UCSD-AML1 (cell line): ENCODE measurements around the gene KLKB1.
"Not testable (repeated sequence)": the region's sequence is repeated elsewhere in the genome, so short reads cannot be mapped to it uniquely, and the experiment has no call there.

Experiments used
- DNase-seq: peaks from one replicate; lab custom pipeline; 2025; ENCODE audit not compliant: unreplicated experiment; lab: John Stamatoyannopoulos, UW

KLKB1 gene

DNA sequence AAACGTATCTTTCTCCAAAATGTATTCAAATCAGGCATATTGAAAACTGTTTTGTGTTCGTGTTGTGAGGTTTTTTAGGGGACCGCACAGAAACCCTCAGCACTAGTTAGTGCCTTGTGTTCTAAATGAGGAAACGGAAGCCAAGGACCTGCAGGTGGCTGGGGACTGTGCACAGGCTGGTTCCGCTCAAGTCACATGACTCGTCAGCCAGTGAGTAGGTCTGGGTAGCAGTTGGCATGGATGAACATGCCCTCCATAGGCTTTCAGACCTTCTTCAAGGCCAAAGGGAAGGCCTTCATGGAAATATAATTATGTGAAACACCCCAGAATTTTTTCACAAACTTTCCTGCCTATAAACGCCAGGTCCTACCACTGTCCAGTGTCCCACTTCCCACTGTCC is 37.4 kb downstream of the KLKB1 start:
- DNase-seq: no peak

DNA sequence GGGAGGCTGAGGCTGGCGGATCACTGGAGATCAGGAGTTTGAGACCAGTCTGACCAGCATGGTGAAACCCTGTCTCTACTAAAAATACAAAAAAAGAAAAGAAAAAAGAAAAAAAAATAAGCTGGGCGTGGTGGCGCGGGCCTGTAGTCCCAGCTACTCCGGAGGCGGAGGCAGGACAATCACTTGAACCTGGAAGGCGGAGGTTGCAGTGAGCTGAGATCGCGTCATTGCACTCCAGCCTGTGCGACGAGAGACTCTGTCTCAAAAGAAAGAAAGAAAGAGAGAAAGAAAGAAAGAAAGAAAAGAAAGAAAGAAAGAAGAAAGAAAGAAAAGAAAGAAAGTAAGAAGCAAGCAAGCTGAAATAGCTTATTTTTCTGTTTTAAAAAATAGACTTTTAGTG is 37.9 kb downstream of the KLKB1 start:
- DNase-seq: not testable (repeated sequence)

DNA sequence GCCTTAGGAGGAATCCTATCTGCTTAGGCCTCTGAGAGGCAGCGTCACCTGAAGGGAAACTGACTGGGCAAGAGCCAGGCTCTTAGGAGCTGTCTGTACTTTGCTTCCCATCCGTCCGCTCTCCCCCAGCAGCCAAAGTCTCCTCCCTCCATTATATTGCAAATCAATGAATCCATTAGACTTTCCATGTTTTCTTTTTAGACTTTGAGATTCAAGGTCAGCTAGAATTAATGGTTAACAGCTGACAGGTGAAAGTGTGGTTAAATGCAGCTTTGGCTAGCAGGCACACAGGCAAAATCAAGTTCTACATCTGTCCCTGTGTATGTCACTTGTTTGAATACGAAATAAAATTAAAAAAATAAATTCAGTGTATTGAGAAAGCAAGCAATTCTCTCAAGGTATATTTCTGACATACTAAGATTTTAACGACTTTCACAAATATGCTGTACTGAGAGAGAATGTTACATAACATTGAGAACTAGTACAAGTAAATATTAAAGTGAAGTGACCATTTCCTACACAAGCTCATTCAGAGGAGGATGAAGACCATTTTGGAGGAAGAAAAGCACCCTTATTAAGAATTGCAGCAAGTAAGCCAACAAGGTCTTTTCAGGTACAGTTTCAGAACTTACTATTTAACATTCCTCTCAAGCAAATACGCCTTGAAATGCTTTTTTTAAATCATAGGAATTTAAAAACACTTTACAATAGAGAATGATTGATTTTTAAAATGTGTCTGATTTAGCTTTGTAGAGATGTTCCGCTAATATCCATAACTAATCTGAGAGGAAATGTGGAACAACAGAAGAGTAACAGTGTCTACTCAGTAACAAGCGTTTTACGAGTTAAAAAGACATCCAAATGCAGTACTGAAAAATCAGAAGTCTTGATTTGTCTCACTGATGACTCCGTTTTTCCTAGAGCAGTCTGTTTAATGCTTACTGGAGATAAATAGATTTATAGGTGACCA is 38.7 kb downstream of the KLKB1 start, which contains the start of gene F11:
Gene F11, plus strand, starts transcription at position 507 of the 970 bp plus-strand sequence. CDS start 948 bp downstream, outside the sequence.
- DNase-seq: no peak

DNA sequence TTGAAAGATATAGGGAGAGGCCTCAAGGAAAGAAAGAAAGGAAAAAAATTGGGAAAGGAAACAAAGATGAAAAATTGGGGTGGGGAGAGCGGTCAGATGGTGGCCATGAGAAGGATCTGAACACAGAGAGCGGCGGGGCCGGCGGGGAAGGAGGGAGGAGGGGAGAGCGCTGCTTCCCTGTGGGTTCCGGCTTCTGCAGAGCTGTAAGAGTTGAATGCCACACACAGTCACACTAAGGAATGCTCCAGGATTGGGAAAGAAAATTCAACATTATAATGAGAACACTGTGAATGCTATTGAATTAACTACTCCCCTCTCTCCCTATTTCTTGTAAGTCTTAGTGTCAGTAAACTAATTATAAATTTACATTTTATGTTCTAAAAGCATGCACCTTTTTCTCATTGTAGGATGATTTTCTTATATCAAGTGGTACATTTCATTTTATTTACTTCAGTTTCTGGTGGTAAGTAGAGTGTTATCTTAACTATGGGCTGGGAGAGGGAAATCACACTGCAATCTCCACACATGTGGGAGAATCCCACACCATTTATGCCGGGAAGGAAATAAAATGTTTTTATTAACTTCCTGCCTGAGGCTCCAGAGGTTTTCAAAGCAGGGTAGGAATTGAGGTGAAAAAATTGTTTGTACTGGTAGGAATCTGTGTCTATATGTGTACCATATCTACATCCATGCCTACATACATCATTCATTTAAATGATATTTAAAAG is 39.6 kb downstream of the KLKB1 start:
- DNase-seq: no peak

DNA sequence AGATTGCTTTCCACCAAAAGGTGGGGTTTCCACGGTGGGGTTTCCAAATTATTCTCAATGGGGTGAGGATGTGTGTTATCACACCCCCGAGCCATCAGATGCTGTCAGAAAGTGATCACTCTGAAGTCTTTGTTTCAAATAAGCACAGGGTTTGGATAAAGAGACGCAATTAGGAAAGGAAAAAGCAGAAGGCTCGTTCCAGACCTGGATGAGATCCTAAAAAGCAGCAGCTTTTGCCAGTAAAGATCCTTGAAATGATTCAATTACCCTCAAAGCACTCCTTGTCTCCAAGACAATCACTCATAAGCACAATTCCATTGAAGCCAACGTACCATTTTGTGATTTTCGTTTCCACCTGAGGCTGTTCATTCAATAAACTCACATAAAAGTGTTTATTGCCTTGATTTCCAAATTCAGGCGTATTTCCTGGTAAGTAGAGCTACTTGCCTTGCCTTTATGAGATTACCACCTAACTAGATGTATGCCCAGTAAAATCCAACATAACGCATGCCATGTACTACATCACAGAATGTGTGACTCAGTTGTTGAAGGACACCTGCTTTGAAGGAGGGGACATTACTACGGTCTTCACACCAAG is 43.9 kb downstream of the KLKB1 start:
- no peak for DNase-seq

DNA sequence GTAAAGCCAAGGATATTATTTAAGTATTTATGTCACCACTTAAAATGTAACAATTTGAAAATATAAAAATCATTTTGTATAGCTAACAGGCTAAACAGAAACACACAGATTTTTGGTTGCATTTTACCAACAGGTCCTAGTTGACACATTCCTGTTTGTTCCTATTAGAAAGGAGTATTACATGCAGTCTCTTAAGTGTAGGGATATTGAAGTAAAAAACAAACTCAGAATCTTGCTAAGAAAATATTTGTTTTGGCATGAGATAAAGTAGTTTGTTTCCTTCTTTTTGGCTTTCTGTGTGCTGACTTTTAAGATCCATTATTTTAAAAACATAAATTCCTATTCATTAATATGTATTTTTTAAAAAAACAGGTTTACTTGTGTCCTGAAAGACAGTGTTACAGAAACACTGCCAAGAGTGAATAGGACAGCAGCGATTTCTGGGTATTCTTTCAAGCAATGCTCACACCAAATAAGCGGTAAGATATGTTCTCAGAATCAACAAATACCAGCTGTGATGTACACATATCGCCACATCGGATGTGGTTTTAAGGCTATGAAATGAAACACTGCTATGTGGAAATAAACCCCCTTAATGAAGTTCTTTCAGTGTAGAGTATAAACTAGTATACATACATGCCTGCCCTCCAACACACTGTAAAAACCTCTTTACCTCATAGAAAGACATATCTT is 45.5 kb downstream of the KLKB1 start:
- no peak for DNase-seq

DNA sequence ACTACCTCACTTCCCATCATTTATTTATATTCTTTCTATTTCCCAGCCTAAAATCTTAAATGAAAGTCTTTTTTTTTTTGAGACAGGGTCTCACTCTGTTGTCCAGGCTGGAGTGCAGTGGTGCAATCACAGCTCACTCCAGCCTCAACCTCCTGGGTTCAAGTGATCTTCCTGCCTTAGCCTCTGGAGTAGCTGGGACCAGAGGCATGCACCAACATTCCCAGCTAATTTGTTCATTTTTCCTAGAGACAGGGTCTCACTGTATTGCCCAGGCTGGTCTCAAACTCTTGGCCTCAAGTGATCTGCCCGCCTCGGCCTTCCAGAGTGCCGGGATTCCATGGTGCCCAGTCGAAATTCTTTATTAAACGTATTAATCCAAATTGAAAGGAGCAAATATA is 46.1 kb downstream of the KLKB1 start:
- not testable (repeated sequence) for DNase-seq

DNA sequence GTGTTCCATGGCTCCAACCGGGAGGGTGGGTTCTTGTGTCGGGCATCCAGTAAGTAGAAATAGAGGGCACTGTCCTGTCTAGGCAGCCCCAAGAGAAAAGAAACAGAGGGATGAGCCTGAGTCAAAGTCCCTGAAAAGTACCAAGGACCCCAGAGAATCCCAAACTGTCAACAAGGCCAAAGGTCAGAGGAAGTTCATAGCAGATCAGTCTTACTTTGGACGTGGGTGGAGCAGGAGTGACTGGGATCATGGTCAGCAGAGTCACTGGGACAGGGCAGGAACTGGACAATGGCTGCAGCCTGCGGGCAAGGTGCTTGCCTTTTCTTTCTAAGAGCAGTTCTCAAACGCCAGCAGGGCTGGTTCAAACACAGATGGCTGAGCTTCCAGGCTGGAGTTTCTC is 56.0 kb downstream of the KLKB1 start:
- DNase-seq: no peak

DNA sequence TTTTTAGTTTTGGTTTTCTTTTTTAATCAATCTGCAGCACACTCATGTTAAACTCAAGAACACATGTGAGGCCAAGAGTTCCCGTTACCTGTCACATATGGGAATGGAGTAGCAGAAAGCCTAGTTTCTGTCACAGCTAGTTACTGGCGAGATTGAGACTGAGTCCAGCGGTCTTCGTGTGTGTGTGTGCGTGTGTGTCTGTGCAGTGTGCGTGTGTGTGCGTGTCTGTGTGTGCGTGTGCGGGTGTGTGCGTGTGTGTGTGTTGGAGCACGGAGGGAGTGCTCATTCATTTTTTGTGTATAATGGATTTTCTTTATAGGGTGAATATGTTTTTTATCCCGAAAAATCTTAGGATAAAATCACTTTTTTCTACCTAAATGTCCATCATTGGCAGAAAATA is 57.8 kb downstream of the KLKB1 start:
- no peak for DNase-seq

DNA sequence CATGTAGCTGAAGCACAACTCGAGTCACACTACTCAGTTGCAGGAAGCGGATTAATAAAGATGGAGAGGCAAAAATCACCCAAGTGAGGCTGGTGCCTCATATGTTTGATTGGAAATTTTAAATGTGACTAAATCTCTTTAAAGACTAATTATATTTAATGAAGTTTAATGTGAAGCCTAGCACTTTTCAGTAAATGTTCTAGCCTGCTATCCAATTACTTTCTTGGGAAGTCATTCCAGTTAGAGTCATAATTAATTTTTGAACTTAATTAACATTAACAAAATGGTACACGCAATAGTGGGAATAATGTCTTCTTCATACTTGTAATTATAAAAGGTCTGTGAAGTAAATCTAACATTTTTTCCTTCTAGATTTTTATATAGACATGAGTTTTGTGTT is 59.3 kb downstream of the KLKB1 start:
- DNase-seq: no peak

DNA sequence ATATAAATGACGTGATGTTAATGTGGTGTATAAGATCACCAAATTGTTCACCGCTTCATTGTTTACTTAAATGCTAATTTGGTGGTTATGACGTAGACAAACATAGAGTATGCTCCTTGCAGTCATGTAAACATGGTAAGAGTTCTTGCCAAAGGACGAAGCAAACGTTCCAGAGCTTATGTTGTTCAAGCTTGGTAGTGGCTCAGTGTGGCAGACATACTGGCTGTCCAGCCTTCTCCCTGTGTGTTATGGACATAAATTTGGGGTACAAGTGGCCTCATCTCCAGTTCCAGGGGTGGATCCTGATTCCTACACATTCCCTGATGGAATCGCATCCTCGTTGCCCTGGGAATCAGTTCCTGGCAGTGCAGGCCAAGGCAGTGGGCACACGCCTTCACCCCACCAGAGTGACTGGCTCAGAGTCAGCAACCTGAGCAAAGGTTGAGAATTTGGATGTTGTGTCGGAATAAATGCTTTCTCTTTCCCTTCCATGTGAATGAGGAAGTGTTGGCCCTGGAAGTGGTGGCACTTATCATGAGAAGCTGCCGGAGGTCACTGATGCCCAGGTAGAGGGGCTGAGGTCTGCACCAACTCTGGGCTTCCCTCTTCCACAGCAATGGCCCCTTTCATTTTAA is 64.1 kb downstream of the KLKB1 start:
- DNase-seq: no peak

DNA sequence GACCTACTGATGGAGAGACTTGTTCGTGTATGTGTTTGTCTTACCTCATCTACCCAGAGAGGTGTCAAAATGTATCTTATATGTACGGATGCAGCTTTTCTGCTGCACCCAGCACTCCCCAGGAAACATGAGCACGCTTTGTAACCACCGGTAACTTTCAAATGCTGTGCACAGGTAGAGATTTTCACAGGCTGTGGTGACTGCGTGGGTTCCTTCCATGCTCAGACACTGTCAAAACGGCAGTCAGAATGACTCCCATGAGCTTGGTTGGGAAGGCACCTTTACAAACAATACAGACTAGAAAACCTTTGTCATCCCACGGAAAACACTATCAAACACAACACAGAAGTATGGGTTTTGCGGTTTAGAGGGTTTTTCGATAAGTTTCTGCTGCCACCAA is 66.9 kb downstream of the KLKB1 start:
- DNase-seq: no peak

DNA sequence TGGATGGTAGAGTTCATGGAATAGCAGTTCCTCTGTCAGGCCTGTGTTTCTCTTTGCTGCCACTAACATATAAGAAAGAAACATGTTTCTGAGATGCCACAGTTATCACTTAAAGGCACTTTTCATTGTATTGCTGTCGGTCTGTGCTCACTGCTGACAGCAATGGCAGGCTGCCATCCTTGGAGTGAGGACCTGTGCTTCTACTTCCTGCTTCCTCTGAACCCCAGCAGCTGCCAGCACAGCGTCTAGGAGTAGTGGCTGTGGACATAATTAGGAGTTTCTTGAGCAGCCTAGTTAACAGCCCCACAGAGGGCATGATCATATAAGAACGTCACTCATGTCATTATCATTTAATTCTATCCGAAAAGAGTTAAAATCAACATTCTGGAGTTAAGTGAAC is 69.2 kb downstream of the KLKB1 start:
- no peak for DNase-seq

DNA sequence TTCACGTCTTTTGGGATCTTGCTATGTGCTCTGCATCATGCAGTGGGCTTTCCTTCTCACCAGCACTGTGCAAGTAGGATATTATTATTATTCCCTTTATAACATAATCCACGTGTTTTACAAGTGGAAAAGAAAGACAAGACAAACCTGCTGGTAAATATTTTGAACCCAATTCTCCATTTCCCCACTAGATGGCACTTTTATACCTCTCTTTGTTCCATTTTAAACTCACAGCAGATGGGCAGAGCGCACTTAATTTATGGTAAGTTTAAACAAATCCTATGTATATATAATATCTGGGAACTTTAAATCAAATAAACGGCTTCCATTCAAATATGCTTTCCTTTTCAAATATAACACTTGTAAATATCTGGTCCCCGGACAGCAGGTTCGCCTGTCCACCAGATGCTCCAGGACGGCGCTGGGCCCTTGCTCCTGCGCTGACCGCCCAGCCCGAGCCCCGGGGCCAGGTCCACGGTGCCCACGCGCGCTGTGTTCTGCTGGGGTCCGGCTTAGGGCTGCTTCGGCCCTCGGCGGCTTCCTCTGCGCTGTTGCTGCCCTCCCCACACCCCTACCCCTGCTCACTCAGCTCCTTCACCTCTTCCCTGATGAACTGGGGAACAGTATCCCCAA is 69.8 kb downstream of the KLKB1 start:
- DNase-seq: no peak

DNA sequence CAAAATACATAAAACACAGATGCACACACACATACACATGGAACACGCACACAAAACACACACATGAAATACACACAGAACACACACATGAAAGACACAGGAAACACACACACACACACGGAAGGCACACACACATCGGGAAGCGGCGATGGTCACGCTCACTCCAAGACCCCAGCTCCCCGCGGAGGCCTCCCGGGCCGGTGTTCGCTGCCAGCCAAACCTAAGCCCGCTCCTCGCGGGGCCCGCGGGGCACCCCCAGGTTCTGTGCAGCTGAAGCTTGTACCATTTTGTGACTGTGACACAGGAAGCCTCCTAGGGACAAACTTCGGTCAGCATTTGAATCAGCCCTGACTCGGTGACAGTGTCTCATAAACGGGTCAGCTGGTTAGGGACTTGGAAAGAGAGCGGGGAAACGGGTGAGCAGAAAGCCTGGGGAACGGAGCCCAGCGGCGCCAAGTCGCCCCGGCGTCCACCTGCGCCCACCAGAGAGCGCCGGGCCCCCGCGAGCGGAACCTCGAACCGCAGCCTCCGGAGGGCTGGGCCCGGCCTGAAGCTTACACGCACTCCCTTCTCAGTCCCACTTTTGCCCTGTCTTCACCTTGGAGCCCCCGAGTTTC is 70.8 kb downstream of the KLKB1 start:
- no peak for DNase-seq

DNA sequence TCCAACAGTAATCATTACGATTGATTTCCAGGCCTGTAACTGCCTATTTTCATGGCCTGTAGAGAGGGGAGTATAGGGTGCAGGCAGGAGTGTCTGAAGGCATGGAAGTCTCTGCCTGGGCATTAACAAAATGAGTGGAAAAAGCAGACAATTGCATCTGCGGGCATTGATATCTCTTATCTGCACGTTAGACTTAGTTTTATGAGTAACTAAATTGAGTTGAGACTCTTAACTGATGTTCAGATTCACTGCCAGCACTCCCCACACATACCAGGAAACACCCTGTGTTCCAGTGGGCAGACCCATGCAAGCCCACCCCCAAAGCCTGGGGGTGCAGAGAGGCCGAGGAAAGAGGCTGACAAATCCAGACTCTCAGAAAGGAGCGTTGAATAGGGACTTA is 72.0 kb downstream of the KLKB1 start:
- no peak for DNase-seq

DNA sequence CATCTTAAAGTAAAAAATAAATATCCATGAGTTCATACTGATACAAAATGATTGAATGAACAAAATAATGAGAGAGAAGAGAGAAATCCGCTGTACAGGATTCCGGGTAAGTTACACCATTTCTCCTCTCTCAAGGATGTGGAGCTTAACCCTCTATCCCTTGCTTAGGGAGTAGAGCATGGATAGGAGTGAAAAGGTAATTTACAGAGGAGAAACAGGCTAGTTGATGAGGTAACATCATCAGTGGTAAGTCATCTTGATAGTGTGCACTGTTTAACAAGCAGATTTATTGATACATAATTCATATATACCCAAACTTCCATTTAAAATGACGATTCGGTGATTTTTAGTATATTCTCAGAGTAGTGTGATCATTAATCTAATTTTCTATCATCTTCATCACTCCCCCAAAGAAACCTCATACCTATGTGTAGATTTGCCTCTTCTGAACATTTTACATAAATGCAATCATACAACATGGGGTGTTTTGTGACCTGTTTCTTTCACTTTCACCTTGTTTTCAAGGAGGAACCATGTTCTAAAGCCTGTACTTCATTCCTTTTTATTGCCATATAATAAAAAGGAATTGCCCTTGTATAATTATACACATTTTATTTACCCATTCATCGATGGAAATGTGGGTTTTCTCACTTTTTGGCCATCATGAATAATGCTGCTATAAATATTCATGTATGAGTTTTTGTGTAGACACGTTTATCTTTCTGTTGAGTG is 73.5 kb downstream of the KLKB1 start:
- no peak for DNase-seq

DNA sequence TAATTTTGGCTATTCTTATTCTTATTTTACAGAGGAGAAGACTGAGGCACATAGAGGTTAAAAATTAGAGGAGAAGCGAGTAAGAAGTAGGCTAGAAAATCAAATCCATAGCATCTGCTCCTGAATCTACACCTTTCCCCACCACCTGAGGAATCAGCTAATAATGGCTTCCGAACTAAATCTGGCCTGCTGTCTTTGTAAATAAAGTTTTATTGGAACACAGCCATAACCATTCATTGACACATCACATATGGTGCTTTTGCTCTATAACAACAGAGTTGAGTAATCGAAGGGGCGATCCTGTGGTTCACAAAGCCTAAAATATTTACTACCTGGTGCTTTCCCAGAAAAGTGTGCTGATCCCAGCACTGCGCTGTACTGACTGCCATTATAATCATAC is 76.9 kb downstream of the KLKB1 start:
- no peak for DNase-seq

DNA sequence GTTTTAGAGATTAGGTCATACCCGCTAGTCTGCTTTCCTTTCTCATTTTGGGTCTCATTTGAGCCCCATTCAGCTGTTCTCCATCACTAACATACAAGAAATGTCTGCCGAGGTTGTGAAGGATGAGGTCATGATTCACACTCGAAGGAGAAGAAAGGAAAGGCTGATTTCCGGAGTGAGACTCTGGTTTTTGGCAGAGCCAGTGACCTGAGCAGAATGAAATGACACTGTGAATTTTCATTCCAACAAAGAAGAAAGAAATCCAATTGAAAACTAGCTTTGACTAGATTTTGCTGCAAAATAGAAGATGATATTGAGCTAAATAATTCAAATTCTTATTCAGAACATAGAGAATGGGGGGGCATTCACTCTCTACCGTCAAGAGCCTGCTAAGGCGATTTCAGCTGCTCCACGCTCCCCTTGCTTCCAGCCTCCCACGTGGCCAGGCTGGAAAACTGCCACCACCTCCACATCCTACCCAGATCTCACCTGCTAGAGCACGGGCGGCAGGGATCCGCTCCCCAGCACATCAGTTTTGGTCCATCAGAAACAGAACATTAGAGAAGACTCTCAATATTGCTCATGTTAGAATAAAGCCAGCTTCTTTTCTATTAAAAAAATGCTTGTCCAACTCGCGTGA is 77.7 kb downstream of the KLKB1 start:
- no peak for DNase-seq
